ENCODE measurements around the gene PRLH.

GRCh38 chr2:237538901-237539300 is 27.5 kb upstream of the PRLH start:
- TF ChIP-seq MAX (IDR thresholded peaks at IDR 0.05; ENCODE audit: insufficient read depth, insufficient read length): no peak
- no peak for TF ChIP-seq CTCF (IDR thresholded peaks at IDR 0.05; ENCODE audit: extremely low read depth in 1 of 2, insufficient read depth in 1 of 2, low read depth in 1 of 2, low read length in 2 of 2)
- no peak for TF ChIP-seq MYC (IDR thresholded peaks at IDR 0.05; ENCODE audit: low read depth, low read length)
- no peak for TF ChIP-seq EZH2 (IDR thresholded peaks at IDR 0.05; ENCODE audit: borderline replicate concordance, low read depth, low read length, severe bottlenecking)
- no peak for TF ChIP-seq FOS (IDR thresholded peaks at IDR 0.05; ENCODE audit: borderline replicate concordance, insufficient read depth, low read length)
- TF ChIP-seq POLR2AphosphoS5 (IDR thresholded peaks at IDR 0.05; ENCODE audit: insufficient read depth, low read depth, low read length): no peak
- no peak for TF ChIP-seq POLR2A (IDR thresholded peaks at IDR 0.05; ENCODE audit: low read depth, low read length)

Measured in endothelial cell of umbilical vein (primary cell).